IMR-90 (cell line): ENCODE data around the gene TRMT1L. TPM values are rescaled to one million over a fixed set of nuclear protein-coding genes. Genes with fewer than 3 reads are reported as not detected.
"Not testable (repeated sequence)": the region's sequence is repeated elsewhere in the genome, so short reads cannot be mapped to it uniquely, and the experiment has no call there.

Experiments
- ATAC-seq: fragments of 200-7000 bp; cut with Tn5 transposase; 2 replicates; pipeline ENCODE4 v1.9.1; 2020; ENCODE audit warnings: low read depth, mild to moderate bottlenecking, moderate library complexity
- BruUV-seq: library from RNA; stranded (reverse); fragments of 400-500 nt; replicated peaks from 2 replicates; lab custom pipeline; 2021; lab: Mats Ljungman, UMichigan
- CTCF ChIA-PET: fragments of 300-600 bp; formaldehyde crosslinking; extraction: SDS; loops from one replicate; lab custom pipeline; 2021; ENCODE audit warnings: antibody characterized with exemption; lab: Yijun Ruan, JAX
- POLR2A ChIA-PET: fragments of 300-600 bp; sonication (Branson Sonifier 250); formaldehyde crosslinking; loops from one replicate; lab custom pipeline; 2022; ENCODE audit warnings: antibody characterized with exemption; ENCODE audit not compliant: unreplicated experiment; lab: Charles Lee
- DNase-seq: peaks from one replicate; pipeline ENCODE4 v3.0.0; 2013
- H2AFZ ChIP-seq: replicated peaks from 2 replicates; pipeline ENCODE3; 2013; ENCODE audit warnings: low read length, mild to moderate bottlenecking; ENCODE audit not compliant: poor library complexity
- H2AK5ac ChIP-seq: 2 replicates; pipeline ENCODE4 v1.6.1; 2013; ENCODE audit warnings: low read depth, low read length, inconsistent platforms
- H2AK9ac ChIP-seq: replicated peaks from 2 replicates; pipeline ENCODE3; 2013; ENCODE audit warnings: mild to moderate bottlenecking, low read depth, low read length, moderate library complexity; ENCODE audit not compliant: poor library complexity
- H2BK120ac ChIP-seq: 2 replicates; pipeline ENCODE4 v1.6.1; 2013; ENCODE audit warnings: low read depth, low read length, inconsistent platforms
- H2BK15ac ChIP-seq: 3 replicates; pipeline ENCODE4 v1.6.1; 2013; ENCODE audit warnings: low read depth, low read length, inconsistent platforms
- H2BK20ac ChIP-seq: 2 replicates; pipeline ENCODE4 v1.6.1; 2013; ENCODE audit warnings: low read depth, mild to moderate bottlenecking, inconsistent platforms, low read length, moderate library complexity
- H2BK5ac ChIP-seq: 2 replicates; pipeline ENCODE4 v1.6.1; 2013; ENCODE audit warnings: mild to moderate bottlenecking, low read depth, low read length, inconsistent platforms; ENCODE audit not compliant: poor library complexity, severe bottlenecking
- H3K14ac ChIP-seq: replicated peaks from 2 replicates; pipeline ENCODE4 v1.6.1; 2013; ENCODE audit warnings: low read depth, low read length, inconsistent platforms
- H3K18ac ChIP-seq: 2 replicates; pipeline ENCODE4 v1.6.1; 2013; ENCODE audit warnings: low read depth, low read length, control low read depth
- H3K23ac ChIP-seq: 2 replicates; pipeline ENCODE4 v1.6.1; 2013; ENCODE audit warnings: low read depth, low read length, inconsistent platforms
- H3K27ac ChIP-seq: 2 replicates; pipeline ENCODE4 v1.5.1; 2013; ENCODE audit warnings: mild to moderate bottlenecking, control low read depth, low read length; ENCODE audit not compliant: insufficient read depth
- H3K27me3 ChIP-seq: 2 replicates; pipeline ENCODE4 v1.6.1; 2013; ENCODE audit warnings: low read length; ENCODE audit not compliant: control insufficient read depth, insufficient read depth
- H3K36me3 ChIP-seq: 2 replicates; pipeline ENCODE4 v1.6.1; 2013; ENCODE audit warnings: low read length, mixed read lengths; ENCODE audit not compliant: control insufficient read depth, insufficient read depth
- H3K4ac ChIP-seq: 2 replicates; pipeline ENCODE4 v1.6.1; 2013; ENCODE audit warnings: low read depth, low read length, inconsistent platforms
- H3K4me1 ChIP-seq: 2 replicates; pipeline ENCODE4 v1.6.1; 2013; ENCODE audit warnings: low read length, mixed read lengths; ENCODE audit not compliant: control insufficient read depth, insufficient read depth
- H3K4me2 ChIP-seq: 2 replicates; pipeline ENCODE4 v1.6.1; 2013; ENCODE audit warnings: low read depth, mild to moderate bottlenecking, control low read depth, low read length, moderate library complexity
- H3K4me3 ChIP-seq: 2 replicates; pipeline ENCODE4 v1.5.1; 2013; ENCODE audit warnings: low read depth, mild to moderate bottlenecking, control low read depth, low read length, moderate library complexity; ENCODE audit not compliant: insufficient read depth
- H3K56ac ChIP-seq: 2 replicates; pipeline ENCODE4 v1.6.1; 2013; ENCODE audit warnings: low read length, inconsistent platforms; ENCODE audit not compliant: insufficient read depth; ENCODE audit errors: extremely low read depth
- H3K79me1 ChIP-seq, 2 experiments: 2 replicates each; pipeline ENCODE4 v1.6.1; 2013; ENCODE audit warnings: low read length in 2 of 2, inconsistent platforms in 1 of 2, low read depth in 1 of 2
- H3K9ac ChIP-seq: 2 replicates; pipeline ENCODE4 v1.6.1; 2013; ENCODE audit warnings: low read depth, low read length, control low read depth
- H3K9me1 ChIP-seq: 2 replicates; pipeline ENCODE4 v1.6.1; 2013; ENCODE audit warnings: low read length, inconsistent platforms; ENCODE audit not compliant: insufficient read depth
- H3K9me3 ChIP-seq: 2 replicates; pipeline ENCODE4 v1.6.1; 2013; ENCODE audit warnings: low read length; ENCODE audit not compliant: control insufficient read depth, insufficient read depth
- H4K20me1 ChIP-seq: 2 replicates; pipeline ENCODE4 v1.6.1; 2013; ENCODE audit warnings: low read length, inconsistent platforms; ENCODE audit not compliant: insufficient read depth
- H4K5ac ChIP-seq: 2 replicates; pipeline ENCODE4 v1.6.1; 2013; ENCODE audit warnings: mild to moderate bottlenecking, low read depth, low read length, control low read depth
- H4K8ac ChIP-seq, 2 experiments: 2 replicates each; pipeline ENCODE4 v1.6.1; 2013; ENCODE audit warnings: low read depth in 2 of 2, low read length in 2 of 2, control low read depth in 1 of 2, inconsistent platforms in 1 of 2
- H4K91ac ChIP-seq: 2 replicates; pipeline ENCODE4 v1.6.1; 2013; ENCODE audit warnings: low read depth, low read length, inconsistent platforms; ENCODE audit not compliant: insufficient read depth
- FOS ChIP-seq: fragments of 150-350 bp; IDR thresholded peaks from 2 replicates; pipeline ENCODE4 v1.6.1; 2016; ENCODE audit warnings: low read depth, low read length
- POLR2A ChIP-seq: IDR thresholded peaks from 2 replicates; pipeline ENCODE4 v1.6.1; 2012; ENCODE audit warnings: mild to moderate bottlenecking, low read depth, low read length
- RCOR1 ChIP-seq: IDR thresholded peaks from 2 replicates; pipeline ENCODE4 v1.6.1; 2012; ENCODE audit warnings: mild to moderate bottlenecking, low read length, improper control_type of control experiment; ENCODE audit not compliant: insufficient replicate concordance
- WGBS, 2 experiments: methylation state at CpG; one replicate each; pipeline versions ENCODE4 v1.1.5 to v1.1.7; 2013; ENCODE audit warnings: missing lambda C conversion rate in 2 of 2; ENCODE audit not compliant: insufficient read length in 1 of 2; ENCODE audit errors: extremely low coverage in 2 of 2; 5-methylcytosine and 5-hydroxymethylcytosine counted together
- dilution Hi-C: fragments of 300-500 bp; cut with HindIII; formaldehyde crosslinking; loops from one replicate; pipeline ENCODE4 v1.14.3; 2018; ENCODE audit warnings: low sequenced_read_pairs; ENCODE audit not compliant: unreplicated experiment
- in situ Hi-C: fragments of 300-500 bp; cut with MboI; formaldehyde crosslinking; loops from 3 replicates; pipeline ENCODE4 v1.14.3; 2019; ENCODE audit warnings: low sequenced_read_pairs, inconsistent platforms, mixed read lengths
- intact Hi-C: fragments of 100-400 bp; cut with micrococcal nuclease; formaldehyde crosslinking; loops from 2 replicates; pipeline ENCODE4 v1.10.0; 2022
- polyA plus RNA-seq, 3 experiments: library from polyadenylated mRNA; depleted of rRNA; stranded (reverse); fragments of >200 nt; gene quantifications; 2 replicates each; pipeline ENCODE4 v1.2.3, GENCODE V29; 2012; ENCODE audit warnings: low replicate concordance in 1 of 3
- total RNA-seq: library from RNA; depleted of rRNA; stranded (reverse); fragments of >200 nt; gene quantifications from 2 replicates; pipeline ENCODE4 v1.2.3, GENCODE V29; 2012

TRMT1L gene
- total and polyA plus RNA-seq, 2 of the 4 experiments (the other 2 are of a cell fraction): 11.0 to 21.9 TPM

DNA sequence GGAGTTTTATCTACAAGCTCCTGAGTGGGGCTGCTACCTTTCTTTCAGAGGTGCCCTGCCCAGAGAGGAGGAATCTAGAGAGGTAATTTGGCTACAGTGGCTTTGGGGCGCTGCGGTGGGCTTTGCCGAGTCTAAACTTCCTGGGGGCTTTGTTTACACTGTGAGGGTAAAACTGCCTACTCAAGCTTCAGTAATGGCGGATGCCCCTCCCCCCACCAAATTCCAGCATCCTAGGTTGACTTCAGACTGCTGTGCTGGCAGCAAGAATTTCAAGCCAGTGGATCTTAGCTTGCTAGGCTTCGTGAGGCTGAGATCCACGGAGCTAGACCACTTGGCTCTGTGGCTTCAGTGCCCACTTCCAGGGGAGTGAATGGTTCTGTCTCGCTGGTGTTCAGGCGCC, 44.1 kb upstream of the TRMT1L start:
- Histone ChIP-seq H2BK20ac (no peak overlapping the region), H2BK5ac (no peak overlapping the region), H4K91ac (no peak overlapping the region), H2BK15ac (no peak overlapping the region), H3K9me1 (no peaks in the 10 kb centered on the region), H4K5ac (no peak overlapping the region), H3K14ac (no peak overlapping the region), H2BK120ac (no peak overlapping the region), H3K18ac (no peak overlapping the region), H3K27ac (no peak overlapping the region), H2AFZ (no peak overlapping the region), H4K20me1 (no peaks in the 10 kb centered on the region), H3K56ac (no peak overlapping the region), H3K9me3 (0 out of 2 replicates have a peak, but pooled peaks cover 2% of the 10 kb centered on the region), H2AK9ac (no peak overlapping the region), H3K9ac (no peak overlapping the region), H3K79me1 (no peaks in the 10 kb centered on the region), H3K4me3 (no peak overlapping the region), H3K4me2 (no peak overlapping the region), H3K27me3 (no peaks in the 10 kb centered on the region), H4K8ac (no peak overlapping the region), H3K36me3 (no peaks in the 10 kb centered on the region), H3K23ac (no peak overlapping the region), H3K4me1 (no peaks in the 10 kb centered on the region), H2AK5ac (no peak overlapping the region), H3K4ac (no peak overlapping the region)
- TF ChIP-seq FOS (no peak), RCOR1 (no peak), POLR2A (no peak)
- in situ Hi-C loops: no loop called here
- DNase-seq (no peak), ATAC-seq (no peak)
- intact Hi-C loops: no loop called here
- ChIA-PET CTCF (no interaction called here), POLR2A (no interaction called here)
- WGBS, 2 experiments: 92% methylated on average over 4 of the region's 8 CpGs; no CpG with 5 or more reads in 1 of the 2 experiments
- dilution Hi-C loops: no loop called here
- no TSS peak for BruUV-seq

DNA sequence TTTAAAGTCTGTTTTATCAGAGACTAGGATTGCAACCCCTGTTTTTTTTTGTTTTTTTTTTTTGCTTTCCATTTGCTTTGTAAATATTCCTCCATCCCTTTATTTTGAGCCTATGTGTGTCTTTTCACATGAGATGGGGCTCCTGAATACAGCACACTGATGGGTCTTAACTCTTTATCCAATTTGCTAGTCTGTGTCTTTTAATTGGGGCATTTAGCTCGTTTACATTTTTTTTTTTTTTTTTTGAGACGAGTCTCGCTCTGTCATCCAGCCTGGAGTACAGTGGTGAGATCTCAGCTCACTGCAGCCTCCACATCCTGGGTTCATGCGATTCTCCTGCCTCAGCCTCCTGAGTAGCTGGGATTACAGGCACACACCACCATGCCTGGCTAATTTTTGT, 42.0 kb upstream of the TRMT1L start:
- dilution Hi-C loops, ATAC-seq, H3K18ac ChIP-seq, DNase-seq, H2BK15ac ChIP-seq, CTCF ChIA-PET, H3K9me3 ChIP-seq, H2AFZ ChIP-seq, H2BK20ac ChIP-seq, H3K4me3 ChIP-seq, in situ Hi-C loops, H3K56ac ChIP-seq, H3K4me2 ChIP-seq, H3K14ac ChIP-seq, BruUV-seq, intact Hi-C loops, H4K91ac ChIP-seq, H3K4me1 ChIP-seq, H3K27ac ChIP-seq, H2BK120ac ChIP-seq, H3K9ac ChIP-seq, H4K8ac ChIP-seq, H3K36me3 ChIP-seq, H2AK5ac ChIP-seq, H4K20me1 ChIP-seq, POLR2A ChIA-PET, H3K27me3 ChIP-seq, H4K5ac ChIP-seq, H3K23ac ChIP-seq, H3K4ac ChIP-seq, H2BK5ac ChIP-seq, H3K79me1 ChIP-seq, H2AK9ac ChIP-seq, H3K9me1 ChIP-seq: not testable (repeated sequence)
- WGBS, 2 experiments: no CpG with 5 or more reads among the region's 4 CpGs
